SK-N-SH treated with all-trans-retinoic acid at 6 μM for 48 hours (cell line): Measurements from ENCODE around the gene IYD.

Source experiments
- ATAC-seq: fragments of 200-7000 bp; cut with Tn5 transposase; 3 replicates; pipeline ENCODE4 v1.9.1; 2020; ENCODE audit warnings: mild to moderate bottlenecking, moderate library complexity
- ARNTL ChIP-seq: fragments of 450-650 bp; formaldehyde crosslinking; IDR thresholded peaks from 2 replicates; pipeline ENCODE4 v1.5.0; 2020; ENCODE audit warnings: low read depth, mild to moderate bottlenecking, moderate library complexity, borderline replicate concordance
- BACH2 ChIP-seq: fragments of 250-450 bp; sonication (Bioruptor Pico); IDR thresholded peaks from 2 replicates; pipeline ENCODE4 v1.9.0; 2021; ENCODE audit warnings: mild to moderate bottlenecking, borderline replicate concordance
- CREB5 ChIP-seq: fragments of 250-450 bp; sonication (Bioruptor Pico); IDR thresholded peaks from 2 replicates; pipeline ENCODE4 v1.5.1; 2020; ENCODE audit warnings: low read depth, mild to moderate bottlenecking, moderate library complexity
- CSDC2 ChIP-seq: fragments of 250-450 bp; sonication (Bioruptor Pico); IDR thresholded peaks from 2 replicates; pipeline ENCODE4 v1.5.0; 2020; ENCODE audit warnings: mild to moderate bottlenecking, moderate library complexity
- CSRNP3 ChIP-seq: fragments of 250-450 bp; sonication (Bioruptor Pico); IDR thresholded peaks from 2 replicates; pipeline ENCODE4 v1.5.1; 2021; ENCODE audit warnings: mild to moderate bottlenecking, moderate library complexity
- GLIS3 ChIP-seq: fragments of 250-450 bp; sonication (Bioruptor Pico); IDR thresholded peaks from 2 replicates; pipeline ENCODE4 v1.5.0; 2020; ENCODE audit warnings: mild to moderate bottlenecking, moderate library complexity
- ISL1 ChIP-seq: fragments of 250-450 bp; sonication (Bioruptor Pico); IDR thresholded peaks from 2 replicates; pipeline ENCODE4 v2.1.2; 2022; ENCODE audit warnings: mild to moderate bottlenecking, moderate library complexity
- PATZ1 ChIP-seq: fragments of 250-450 bp; sonication (Bioruptor Pico); IDR thresholded peaks from 2 replicates; pipeline ENCODE4 v1.8.0; 2020; ENCODE audit warnings: mild to moderate bottlenecking, moderate library complexity, borderline replicate concordance
- PPARA ChIP-seq: fragments of 250-450 bp; sonication (Bioruptor Pico); IDR thresholded peaks from 2 replicates; pipeline ENCODE4 v1.5.0; 2020; ENCODE audit warnings: mild to moderate bottlenecking, borderline replicate concordance
- RARB ChIP-seq: fragments of 250-450 bp; sonication (Bioruptor Pico); IDR thresholded peaks from 2 replicates; pipeline ENCODE4 v1.8.0; 2021; ENCODE audit warnings: mild to moderate bottlenecking, moderate library complexity
- SNAI2 ChIP-seq: fragments of 250-450 bp; sonication (Bioruptor Pico); IDR thresholded peaks from 2 replicates; pipeline ENCODE4 v1.5.0; 2020; ENCODE audit warnings: mild to moderate bottlenecking, moderate library complexity
- TCF4 ChIP-seq: fragments of 250-450 bp; sonication (Bioruptor Pico); IDR thresholded peaks from 2 replicates; pipeline ENCODE4 v1.8.0; 2021; ENCODE audit warnings: mild to moderate bottlenecking, moderate library complexity, borderline replicate concordance
- TOX ChIP-seq: fragments of 250-450 bp; sonication (Bioruptor Pico); IDR thresholded peaks from 2 replicates; pipeline ENCODE4 v1.8.0; 2021; ENCODE audit warnings: mild to moderate bottlenecking, moderate library complexity, borderline replicate concordance
- TSHZ2 ChIP-seq: fragments of 250-450 bp; sonication (Bioruptor Pico); IDR thresholded peaks from 2 replicates; pipeline ENCODE4 v1.5.0; 2020; ENCODE audit warnings: mild to moderate bottlenecking, moderate library complexity
- ZC3H10 ChIP-seq: fragments of 250-450 bp; sonication (Bioruptor Pico); IDR thresholded peaks from 2 replicates; pipeline ENCODE4 v1.5.1; 2021; ENCODE audit warnings: mild to moderate bottlenecking, moderate library complexity
- ZFP3 ChIP-seq: fragments of 250-450 bp; sonication (Bioruptor Pico); IDR thresholded peaks from 2 replicates; pipeline ENCODE4 v1.5.0; 2020; ENCODE audit warnings: mild to moderate bottlenecking, moderate library complexity
- ZFP30 ChIP-seq: fragments of 450-650 bp; formaldehyde crosslinking; IDR thresholded peaks from 2 replicates; pipeline ENCODE4 v1.5.0; 2022; ENCODE audit warnings: mild to moderate bottlenecking, moderate library complexity
- ZNF565 ChIP-seq: fragments of 450-650 bp; formaldehyde crosslinking; conservative IDR thresholded peaks from 2 replicates; pipeline ENCODE4 v1.5.0; 2020; ENCODE audit warnings: low read depth, mild to moderate bottlenecking, moderate library complexity
- ZNF8 ChIP-seq: fragments of 450-650 bp; formaldehyde crosslinking; IDR thresholded peaks from 2 replicates; pipeline ENCODE4 v1.5.0; 2020; ENCODE audit warnings: mild to moderate bottlenecking, moderate library complexity

Gene IYD

GRCh38 chr6:150346346-150346745 lies 22.5 kb upstream of the IYD start (continued):
- TF ChIP-seq ZNF565: no peak
- TF ChIP-seq TCF4 (CRISPR knock-in tag): no peak
- no peak for TF ChIP-seq PATZ1 (CRISPR knock-in tag)
- TF ChIP-seq CSRNP3 (CRISPR knock-in tag): no peak

- TF ChIP-seq ZFP3 (CRISPR knock-in tag) (no peak), BACH2 (CRISPR knock-in tag) (no peak), ZNF8 (CRISPR knock-in tag) (no peak), TOX (no peak), ARNTL (CRISPR knock-in tag) (no peak), ZNF565 (no peak), TCF4 (CRISPR knock-in tag) (no peak), RARB (CRISPR knock-in tag) (no peak), CSDC2 (CRISPR knock-in tag) (no peak), ZC3H10 (CRISPR knock-in tag) (no peak), TSHZ2 (no peak), CSRNP3 (CRISPR knock-in tag) (no peak)
- ATAC-seq: no peak
These were observed 21.0 kb upstream of the IYD start for GRCh38 chr6:150347845-150348244.

GRCh38 chr6:150349546-150349945 lies 19.3 kb upstream of the IYD start:
- no peak for ATAC-seq
- TF ChIP-seq TOX: no peak
- TF ChIP-seq TCF4 (CRISPR knock-in tag): no peak
- TF ChIP-seq RARB (CRISPR knock-in tag): no peak
- no peak for TF ChIP-seq CSRNP3 (CRISPR knock-in tag)
- TF ChIP-seq ZFP3 (CRISPR knock-in tag): no peak
- no peak for TF ChIP-seq ZNF8 (CRISPR knock-in tag)
- TF ChIP-seq GLIS3: no peak
- no peak for TF ChIP-seq PPARA (CRISPR knock-in tag)
- no peak for TF ChIP-seq SNAI2
- TF ChIP-seq ARNTL (CRISPR knock-in tag): no peak
- no peak for TF ChIP-seq CSDC2 (CRISPR knock-in tag)
- no peak for TF ChIP-seq ZC3H10 (CRISPR knock-in tag)
- no peak for TF ChIP-seq ZFP30 (CRISPR knock-in tag)
- TF ChIP-seq ISL1 (CRISPR knock-in tag): no peak
- no peak for TF ChIP-seq PATZ1 (CRISPR knock-in tag)
- TF ChIP-seq CREB5 (CRISPR knock-in tag): no peak
